Psoas muscle (tissue), 8 donors: ENCODE data around the gene DENND1A. TPM values are rescaled to one million over a fixed set of nuclear protein-coding genes. Genes with fewer than 3 reads are reported as not detected.

ENCODE experiments used
- ATAC-seq, 4 donors: fragments of 200-7000 bp; cut with Tn5 transposase; one replicate each; pipeline ENCODE4 v1.9.1; 2020; ENCODE audit warnings: moderate library complexity in 3 of 4, mild to moderate bottlenecking in 2 of 4
- DNase-seq, 2 donors: peaks; one replicate each; pipeline ENCODE4 v3.0.0-alpha.2; 2020
- H3K27ac ChIP-seq: fragments of 200-600 bp; one replicate; pipeline ENCODE4 v1.8.0; 2022
- H3K27me3 ChIP-seq, 3 donors: fragments of 200-600 bp in 1 of 3; one replicate each; pipeline versions ENCODE4 v1.6.1 to v1.8.0; 2013 to 2022; ENCODE audit warnings: low read length in 2 of 3, mild to moderate bottlenecking in 2 of 3, moderate library complexity in 1 of 3; ENCODE audit not compliant: insufficient read depth in 3 of 3
- H3K36me3 ChIP-seq, 2 donors: fragments of 200-600 bp in 1 of 2; one replicate each; pipeline versions ENCODE4 v1.6.1 to v1.8.0; 2013 to 2022; ENCODE audit warnings: low read depth in 1 of 2, mild to moderate bottlenecking in 1 of 2, moderate library complexity in 1 of 2; ENCODE audit not compliant: insufficient read depth in 1 of 2
- H3K4me1 ChIP-seq: fragments of 200-600 bp; one replicate; pipeline ENCODE4 v1.8.0; 2022
- H3K4me3 ChIP-seq: fragments of 200-600 bp; one replicate; pipeline ENCODE4 v1.8.0; 2022; ENCODE audit warnings: mild to moderate bottlenecking
- H3K9me3 ChIP-seq: fragments of 200-600 bp; one replicate; pipeline ENCODE4 v1.8.0; 2022
- WGBS, 3 donors: extraction: QIAGEN DNeasy Blood & Tissue Kit; methylation state at CpG; one replicate each; pipeline versions ENCODE4 v1.1.6 to v1.1.7; 2013; 5-methylcytosine and 5-hydroxymethylcytosine counted together
- intact Hi-C, 2 donors: fragments of 100-400 bp; cut with DNase I; formaldehyde crosslinking; loops; one replicate each; pipeline versions ENCODE4 v1.11.0 to v1.14.2; 2022
- polyA plus RNA-seq, 3 donors: library from polyadenylated mRNA; stranded (reverse); fragments of 200-250 nt; gene quantifications; one replicate each; pipeline ENCODE4 v1.2.3, GENCODE V29; 2013
- total RNA-seq, 4 donors: library from RNA; stranded (reverse); fragmentation: NEBNext Ultra II Directional in 2 of 4; extraction: Animal tissue kit (Norgen Biotek cat#: 25700) in 2 of 4; gene quantifications; one replicate each; pipeline versions ENCODE4 v1.2.1 to v1.2.4, GENCODE V29; 2021 to 2023
- TF ChIP-seq, protein P1 (sequence below): fragments of 200-600 bp; IDR thresholded peaks from one replicate; pipeline ENCODE4 v1.8.0; 2022; ENCODE audit warnings: antibody characterized with exemption
- donor health status: healthy with polysubstance abuse.
- donor health status: DM: no; HTN: no; CAD: no; lungs with moderate emphysema.
- donor health status: Bipolar disorder and iron deficiency.
- donor health status: healthy.
- donor health status: DM: yes; HTN: yes; CAD: no.
- donor health status: DM: no; HTN: no; CAD: no.
- donor health status: DM: no; HTN: no; CAD: no.
- donor health status: DM: yes; HTN: yes; CAD: no.

Gene DENND1A
- total and polyA plus RNA-seq, 7 donors, result 6.1 to 17.3 (median 13.9) TPM

DNA sequence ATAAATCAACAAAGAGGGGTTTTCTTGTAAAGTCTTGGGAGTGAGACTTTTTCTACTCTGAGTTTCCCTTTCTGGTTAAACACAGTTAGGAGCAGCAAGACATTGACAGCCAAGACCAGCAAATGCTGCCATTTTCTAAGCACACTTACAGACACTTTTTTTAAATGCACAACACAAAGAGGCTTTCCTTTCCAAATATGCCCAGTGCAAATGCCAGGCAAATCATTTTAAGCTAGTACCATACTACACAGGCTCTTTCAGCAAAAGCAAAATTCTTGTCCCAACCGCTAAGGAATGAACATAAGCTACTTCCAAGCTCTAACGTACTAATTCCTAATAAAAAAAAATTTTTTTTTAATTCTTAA, 68.2 kb downstream of the DENND1A start:
- WGBS, 3 donors, result 71 to 90% (median 80%) methylated on average over 2 of the region's 2 CpGs
- Histone ChIP-seq H3K4me3 (no peak overlapping the region), H3K27ac (no peak overlapping the region), H3K4me1 (peaks cover 23% of the 10 kb centered on the region), H3K9me3 (no peaks in the 10 kb centered on the region), H3K27me3 (no peaks in the 10 kb centered on the region), H3K36me3 (no peaks in the 10 kb centered on the region)
- no peak for DNase-seq
- TF ChIP-seq, protein P1, sequence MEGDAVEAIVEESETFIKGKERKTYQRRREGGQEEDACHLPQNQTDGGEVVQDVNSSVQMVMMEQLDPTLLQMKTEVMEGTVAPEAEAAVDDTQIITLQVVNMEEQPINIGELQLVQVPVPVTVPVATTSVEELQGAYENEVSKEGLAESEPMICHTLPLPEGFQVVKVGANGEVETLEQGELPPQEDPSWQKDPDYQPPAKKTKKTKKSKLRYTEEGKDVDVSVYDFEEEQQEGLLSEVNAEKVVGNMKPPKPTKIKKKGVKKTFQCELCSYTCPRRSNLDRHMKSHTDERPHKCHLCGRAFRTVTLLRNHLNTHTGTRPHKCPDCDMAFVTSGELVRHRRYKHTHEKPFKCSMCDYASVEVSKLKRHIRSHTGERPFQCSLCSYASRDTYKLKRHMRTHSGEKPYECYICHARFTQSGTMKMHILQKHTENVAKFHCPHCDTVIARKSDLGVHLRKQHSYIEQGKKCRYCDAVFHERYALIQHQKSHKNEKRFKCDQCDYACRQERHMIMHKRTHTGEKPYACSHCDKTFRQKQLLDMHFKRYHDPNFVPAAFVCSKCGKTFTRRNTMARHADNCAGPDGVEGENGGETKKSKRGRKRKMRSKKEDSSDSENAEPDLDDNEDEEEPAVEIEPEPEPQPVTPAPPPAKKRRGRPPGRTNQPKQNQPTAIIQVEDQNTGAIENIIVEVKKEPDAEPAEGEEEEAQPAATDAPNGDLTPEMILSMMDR, result no peak
- intact Hi-C loops, result no loop called here
- no peak for ATAC-seq

DNA sequence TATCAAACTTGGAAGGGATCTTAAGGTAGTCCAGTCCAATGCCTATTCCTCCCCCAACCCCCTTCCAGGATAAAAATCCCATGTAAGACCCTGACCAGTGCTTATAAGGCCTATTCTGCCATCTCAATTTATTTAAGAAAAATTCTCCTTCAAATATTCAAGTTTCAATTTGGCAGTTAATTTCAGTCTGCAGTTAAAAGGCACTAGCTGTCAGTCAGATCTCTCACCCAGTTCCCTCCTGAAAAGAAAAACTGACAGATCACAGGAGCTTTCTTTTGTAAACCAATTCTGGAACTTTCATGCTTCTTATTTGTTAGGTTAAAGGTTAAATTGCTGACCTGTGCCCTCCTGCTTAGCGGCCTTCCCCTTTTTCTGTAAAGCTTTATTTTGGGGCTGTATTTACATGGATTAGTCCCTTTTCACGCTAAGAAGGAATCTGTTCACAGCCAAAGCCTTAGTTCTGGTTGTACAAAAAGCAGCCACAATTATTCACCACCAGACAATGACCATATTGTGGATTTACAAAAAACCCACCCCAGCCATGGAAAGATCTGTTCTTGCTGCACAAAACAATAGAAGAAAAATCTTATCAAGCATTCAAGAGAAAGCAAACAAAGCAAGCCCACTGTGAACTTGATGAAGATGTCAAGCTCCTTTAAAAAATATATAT, 68.7 kb downstream of the DENND1A start:
- ATAC-seq, result no peak
- no peaks in the 10 kb centered on the region for H3K9me3 ChIP-seq
- TF ChIP-seq, protein P1, result no peak
- intact Hi-C loops, result no loop called here
- H3K4me1 ChIP-seq, result peaks cover 23% of the 10 kb centered on the region
- H3K4me3 ChIP-seq, result no peak overlapping the region
- 78 to 90% (median 81%) methylated on average over 2 of the region's 2 CpGs for WGBS, 3 donors
- no peak for DNase-seq
- no peak overlapping the region for H3K27ac ChIP-seq
- no peaks in the 10 kb centered on the region for H3K36me3 ChIP-seq
- no peaks in the 10 kb centered on the region for H3K27me3 ChIP-seq

DNA sequence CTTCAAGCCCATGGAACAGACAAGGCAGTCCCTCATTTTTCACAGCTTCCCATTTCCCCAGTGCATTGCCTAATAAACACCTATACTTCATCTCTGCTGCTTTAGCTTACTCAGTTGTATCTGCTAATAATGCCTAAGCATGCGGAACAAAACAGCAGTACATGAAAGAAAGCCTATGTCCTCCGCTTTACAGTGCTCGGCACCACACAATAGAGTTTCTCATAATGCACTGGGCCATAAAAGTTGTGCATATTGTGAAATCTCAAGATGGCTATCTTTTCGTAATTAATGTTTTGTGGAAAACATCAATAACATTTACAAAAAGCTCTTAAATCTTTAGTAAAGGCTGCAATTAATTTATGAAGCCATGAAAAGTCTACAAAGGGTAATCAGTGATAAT, 69.3 kb downstream of the DENND1A start:
- intact Hi-C loops, result no loop called here
- Histone ChIP-seq H3K9me3 (no peaks in the 10 kb centered on the region), H3K27ac (no peak overlapping the region)

DNA sequence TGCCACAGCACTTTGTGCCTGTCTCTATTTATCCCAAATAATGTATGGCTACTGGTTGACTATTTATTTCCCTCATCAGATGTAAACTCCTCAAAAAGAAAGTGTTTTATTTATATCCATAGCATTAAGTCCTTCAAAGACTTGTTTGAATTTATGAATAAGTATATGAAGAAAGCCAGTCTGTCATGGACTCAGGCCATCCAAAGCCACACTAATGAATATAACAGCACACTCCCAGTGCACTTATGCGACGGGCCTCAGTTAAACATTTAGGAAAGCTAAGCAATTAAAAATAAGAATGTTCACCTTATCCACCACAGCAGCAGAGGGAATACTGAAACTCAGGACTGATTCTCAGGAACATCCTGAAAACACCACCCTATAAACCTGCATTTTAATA, 77.5 kb downstream of the DENND1A start:
- Histone ChIP-seq H3K36me3 (no peaks in the 10 kb centered on the region), H3K4me3 (no peak overlapping the region), H3K27me3 (no peaks in the 10 kb centered on the region), H3K4me1 (no peaks in the 10 kb centered on the region), H3K9me3 (peaks cover 6% of the 10 kb centered on the region), H3K27ac (no peak overlapping the region)
- ATAC-seq (no peak), DNase-seq (no peak)
- intact Hi-C loops, result no loop called here
- 81 to 88% (median 86%) methylated on average over 2 of the region's 2 CpGs for WGBS, 3 donors
- TF ChIP-seq, protein P1, result no peak

More for the DNA sequence above, 69.3 kb downstream of the DENND1A start:
- 73 to 98% (median 97%) methylated on average over 4 of the region's 4 CpGs for WGBS, 3 donors
- ATAC-seq, result no peak
- TF ChIP-seq, protein P1, result no peak
- Histone ChIP-seq H3K36me3 (no peaks in the 10 kb centered on the region), H3K27me3 (no peaks in the 10 kb centered on the region), H3K4me3 (no peak overlapping the region), H3K4me1 (peaks cover 23% of the 10 kb centered on the region)
- DNase-seq, result no peak

DNA sequence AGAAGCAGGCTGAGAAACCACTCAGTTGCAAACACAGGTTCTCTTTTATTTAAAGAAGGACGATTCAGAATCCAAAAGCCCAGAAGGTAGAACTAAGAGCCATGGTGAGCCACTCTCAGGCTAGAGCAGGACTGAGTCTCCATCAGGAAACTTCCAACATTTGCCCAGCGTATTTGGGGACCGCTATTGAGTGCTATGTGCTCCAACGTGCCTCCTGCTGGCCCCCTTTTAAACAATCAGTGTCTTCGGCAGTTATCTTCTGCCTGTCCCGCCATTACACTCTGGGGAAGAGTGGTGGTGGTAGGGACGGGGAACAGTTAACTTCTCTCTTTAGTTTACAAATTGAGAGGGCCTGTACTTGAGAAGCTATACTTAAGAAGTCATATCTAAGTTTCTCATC, 78.1 kb downstream of the DENND1A start:
- Histone ChIP-seq H3K4me1 (no peaks in the 10 kb centered on the region), H3K4me3 (no peak overlapping the region), H3K27me3 (no peaks in the 10 kb centered on the region), H3K9me3 (peaks cover 12% of the 10 kb centered on the region), H3K36me3 (no peaks in the 10 kb centered on the region), H3K27ac (no peak overlapping the region)
- DNase-seq, result no peak
- TF ChIP-seq, protein P1, result no peak
- no peak for ATAC-seq
- WGBS, 3 donors, result 88 to 91% (median 90%) methylated on average over 7 of the region's 7 CpGs
- intact Hi-C loops, result no loop called here
